HG03103 (cell line): ENCODE measurements around the gene ANGPTL7.

ENCODE experiments used
- ATAC-seq: cut with Tn5 transposase; IDR thresholded peaks from one replicate; pipeline ENCODE4 v1.9.1; 2021; ENCODE audit warnings: low read depth; ENCODE audit not compliant: unreplicated experiment

Gene ANGPTL7

DNA sequence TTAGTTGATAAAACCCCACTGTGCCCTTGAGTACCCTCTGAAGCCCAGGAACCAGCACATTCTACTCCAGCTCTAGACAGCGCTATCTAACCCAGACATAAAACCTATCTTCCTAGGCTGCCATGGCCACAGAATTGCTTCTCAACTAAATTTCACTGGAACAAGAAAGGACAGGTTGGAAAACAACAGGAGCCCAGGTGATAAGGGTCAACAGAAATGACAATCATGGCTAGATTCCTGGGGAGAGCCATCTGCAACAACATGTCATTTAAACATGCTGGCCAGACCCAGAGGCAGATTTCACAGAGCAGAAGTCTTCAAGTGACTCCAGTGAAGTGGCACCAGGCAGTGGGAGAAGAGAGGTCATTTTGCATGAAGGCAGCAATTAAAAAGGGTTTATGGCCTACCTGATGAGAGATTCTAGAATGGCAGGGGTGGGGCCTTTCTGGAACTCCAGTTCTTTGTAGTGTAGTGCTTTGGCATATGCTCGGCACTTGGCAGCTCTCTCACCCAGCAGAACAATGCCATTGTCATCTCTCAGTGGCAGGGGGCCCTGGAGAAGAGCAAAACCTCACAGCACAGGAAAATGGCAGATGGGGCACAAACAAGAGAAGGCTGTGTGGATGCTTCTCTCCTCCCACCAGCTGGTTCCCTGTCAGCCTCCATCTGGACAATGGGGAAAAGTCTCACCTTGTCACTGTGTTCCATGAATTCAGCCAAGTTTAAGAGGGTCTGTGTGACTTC lies 9.9 kb downstream of the ANGPTL7 start:
- no peak for ATAC-seq

DNA sequence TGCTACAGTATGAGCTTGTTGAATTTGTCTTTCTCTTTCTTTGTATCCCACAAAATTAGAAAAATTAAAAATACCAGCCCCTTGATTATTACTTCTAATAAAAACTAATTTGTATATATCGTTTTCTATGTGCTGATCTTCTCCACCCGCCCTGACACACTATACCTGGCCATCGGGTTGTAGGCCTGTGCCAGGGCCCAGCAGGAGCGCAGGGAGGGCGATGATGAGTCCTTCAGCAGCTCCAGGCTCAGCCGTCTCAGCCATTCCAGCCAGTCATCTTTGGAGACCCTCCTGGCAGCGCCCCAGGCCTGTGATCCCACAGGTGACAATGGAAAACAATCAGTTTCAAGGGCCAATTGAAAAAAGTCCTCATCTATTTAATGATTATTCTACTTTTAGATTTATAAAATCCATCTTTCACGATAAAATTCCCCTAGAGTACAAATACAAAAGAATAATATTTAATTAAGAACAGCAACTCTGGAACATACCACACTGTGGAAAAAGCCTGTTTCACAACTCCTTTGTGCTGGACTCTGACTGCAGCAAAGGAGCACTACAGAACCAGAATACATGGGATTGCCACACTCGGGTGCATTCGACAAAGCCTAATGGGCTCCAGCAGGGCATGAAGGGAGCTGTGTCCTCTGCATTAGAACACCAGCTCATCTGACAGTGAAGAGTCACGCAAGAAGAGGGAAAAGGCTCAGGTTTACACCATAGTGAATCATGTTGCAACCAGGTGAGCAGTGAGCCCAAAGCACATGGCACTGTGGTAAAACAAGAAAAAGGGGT lies 15.4 kb downstream of the ANGPTL7 start:
- no peak for ATAC-seq

DNA sequence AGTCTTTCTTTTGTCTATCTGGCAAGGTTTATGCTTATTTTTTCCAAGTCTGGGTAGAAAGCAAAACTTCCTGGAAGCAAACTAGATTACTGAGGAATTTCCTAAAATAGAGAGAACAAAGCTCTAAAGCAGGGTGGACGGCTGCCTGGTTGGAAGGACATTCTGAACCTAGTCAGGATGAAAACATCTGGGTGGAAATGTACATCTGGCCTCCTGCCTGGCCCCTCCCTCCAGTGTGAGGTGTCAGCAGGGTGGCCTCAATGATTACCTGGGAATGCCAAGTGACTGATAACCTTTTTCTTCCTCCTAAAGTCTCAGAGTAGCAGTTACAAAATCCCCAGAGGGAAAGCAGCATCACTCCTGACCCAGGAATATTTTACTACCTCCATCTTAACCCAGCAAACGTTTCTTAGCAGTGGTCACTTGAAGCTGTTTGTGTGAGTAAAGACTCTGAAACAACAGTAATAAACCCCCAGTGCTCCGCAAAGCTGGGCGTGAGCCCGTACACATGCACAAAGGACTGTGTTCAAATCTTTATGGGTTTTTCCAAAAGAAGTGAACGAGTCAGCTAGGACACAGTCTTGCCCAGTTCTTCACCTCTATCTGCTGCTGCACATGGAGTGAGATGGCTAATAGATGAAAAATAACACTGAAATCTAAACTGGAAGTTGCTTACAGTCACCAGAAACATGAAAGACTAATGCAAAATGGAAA lies 18.9 kb downstream of the ANGPTL7 start:
- no peak for ATAC-seq

DNA sequence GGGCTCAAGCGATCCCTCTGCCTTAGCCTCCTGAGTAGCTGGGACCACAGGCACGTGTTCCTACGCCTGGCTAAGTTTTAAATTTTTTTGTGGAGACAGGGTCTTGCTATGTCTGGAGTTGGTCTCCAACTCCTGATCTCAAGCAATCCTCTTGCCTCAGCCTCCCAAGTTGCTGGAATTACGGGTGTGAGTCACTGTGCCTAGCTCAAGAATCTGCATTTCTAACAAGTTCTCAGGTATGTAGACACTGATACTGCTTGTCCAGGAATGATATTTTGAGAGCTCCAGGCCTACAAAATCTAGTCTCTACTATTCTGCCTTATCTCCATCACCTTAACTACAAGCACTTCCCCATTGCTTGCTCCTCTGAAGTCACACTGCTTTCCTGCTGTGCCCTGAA lies 22.3 kb downstream of the ANGPTL7 start:
- no peak for ATAC-seq

DNA sequence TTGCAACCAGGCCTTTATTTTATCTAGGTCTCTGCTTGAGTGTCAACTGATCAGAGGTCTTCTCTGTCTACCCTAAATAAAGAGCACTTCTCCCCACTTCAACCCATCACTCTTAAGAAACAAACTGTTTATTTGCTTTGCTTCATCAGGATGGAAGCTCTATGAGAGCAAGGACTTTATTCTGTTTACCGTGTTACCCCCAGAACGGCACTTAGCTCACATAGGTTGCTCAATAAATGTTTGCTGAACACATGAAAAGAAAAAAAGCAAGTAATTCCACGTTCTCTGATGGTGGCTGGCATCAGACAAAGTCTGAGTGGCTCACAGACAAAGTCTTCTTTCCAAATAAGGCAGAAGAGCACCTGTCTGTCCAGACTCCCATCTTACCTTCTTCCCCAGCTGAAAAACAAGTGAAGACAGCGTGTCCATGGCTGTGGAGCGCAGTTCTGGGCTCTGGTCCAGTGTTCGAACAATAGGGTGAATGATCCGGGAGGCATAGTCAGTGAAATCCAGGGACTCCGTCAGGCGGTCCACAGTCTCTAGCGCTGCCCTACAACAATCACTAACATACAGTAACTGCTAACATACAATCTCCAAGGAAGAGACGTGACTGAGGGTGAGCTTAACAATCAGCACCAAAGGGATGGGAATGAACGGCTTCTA lies 22.9 kb downstream of the ANGPTL7 start:
- no peak for ATAC-seq

DNA sequence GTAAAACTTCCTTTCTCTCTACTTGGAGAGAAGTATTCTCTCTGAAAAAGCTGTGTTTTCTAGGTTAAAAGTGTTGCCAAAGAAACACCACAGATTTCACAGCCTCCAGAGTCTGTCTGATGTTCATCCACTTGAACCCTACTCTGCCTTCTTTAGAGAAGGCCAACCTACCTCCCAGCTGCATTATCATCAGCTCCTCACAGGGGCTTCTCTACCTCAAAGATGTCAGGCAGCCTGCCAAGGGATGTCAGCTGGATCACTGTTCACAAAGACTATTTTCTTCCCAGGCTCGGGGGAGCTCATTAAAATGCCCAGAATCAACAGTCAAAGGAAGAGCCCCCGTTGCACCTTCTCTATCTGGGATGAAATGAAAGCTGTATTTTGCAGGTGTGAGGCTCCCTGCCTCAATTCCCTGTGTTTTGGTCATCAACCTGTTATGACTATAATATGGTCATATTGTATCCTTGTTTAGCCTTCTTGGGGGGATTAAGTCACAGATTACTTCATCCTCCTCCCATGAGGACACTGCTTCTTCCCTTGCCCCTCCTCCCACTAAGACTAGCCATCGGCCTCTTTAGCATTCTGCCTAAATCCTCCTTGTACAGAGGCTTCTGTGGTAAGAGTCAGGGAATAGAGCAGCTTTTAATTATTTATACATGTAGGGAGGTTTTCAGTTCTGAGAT lies 25.7 kb downstream of the ANGPTL7 start:
- no peak for ATAC-seq

DNA sequence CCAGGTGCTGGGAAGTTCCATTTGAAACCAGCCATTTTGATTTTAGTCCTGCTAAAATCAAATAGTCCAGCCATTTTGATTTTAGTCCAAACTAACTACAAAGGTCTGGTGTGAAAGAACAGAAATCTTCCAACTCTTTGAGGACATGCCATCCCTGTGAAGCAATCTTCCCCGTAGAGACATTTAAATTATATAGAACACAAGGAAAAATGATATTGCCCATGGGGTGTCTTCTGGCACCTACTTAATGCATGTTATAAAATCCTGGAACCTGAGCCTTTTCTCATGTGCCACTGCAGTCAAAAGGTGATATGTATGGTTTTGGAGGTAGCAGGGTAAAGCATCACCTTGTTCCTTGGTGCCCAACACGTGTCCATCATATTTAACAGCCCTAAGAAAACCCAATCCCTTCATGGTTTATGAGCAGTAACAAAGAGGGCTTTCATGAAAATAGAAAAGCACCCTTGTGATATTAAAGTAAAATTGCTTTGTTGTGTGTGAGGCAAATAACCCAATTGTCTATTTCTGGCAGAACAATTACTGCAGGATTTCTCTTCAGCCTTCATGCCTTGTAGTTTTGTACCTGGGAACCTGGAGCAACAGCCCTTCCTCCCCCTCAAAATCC lies 26.3 kb downstream of the ANGPTL7 start:
- no peak for ATAC-seq

DNA sequence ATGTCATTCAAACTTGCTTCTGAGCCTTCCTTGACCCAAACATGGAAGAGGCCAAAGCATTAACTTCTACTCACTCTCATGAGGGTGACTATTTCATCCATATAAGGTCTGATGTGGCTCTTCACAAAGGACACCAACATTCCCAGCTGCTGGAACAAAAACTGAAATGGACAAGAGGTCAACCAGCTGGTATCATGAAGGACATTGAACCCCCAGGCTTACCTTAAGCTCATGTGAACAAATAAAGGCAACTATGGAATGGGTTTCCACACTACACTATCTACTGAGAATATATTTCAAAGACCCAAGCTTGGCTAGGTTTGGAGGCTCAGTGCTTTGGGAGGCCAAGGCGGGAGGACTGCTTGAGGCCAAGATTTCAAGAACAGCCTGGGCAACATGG lies 26.9 kb downstream of the ANGPTL7 start:
- ATAC-seq: no peak

DNA sequence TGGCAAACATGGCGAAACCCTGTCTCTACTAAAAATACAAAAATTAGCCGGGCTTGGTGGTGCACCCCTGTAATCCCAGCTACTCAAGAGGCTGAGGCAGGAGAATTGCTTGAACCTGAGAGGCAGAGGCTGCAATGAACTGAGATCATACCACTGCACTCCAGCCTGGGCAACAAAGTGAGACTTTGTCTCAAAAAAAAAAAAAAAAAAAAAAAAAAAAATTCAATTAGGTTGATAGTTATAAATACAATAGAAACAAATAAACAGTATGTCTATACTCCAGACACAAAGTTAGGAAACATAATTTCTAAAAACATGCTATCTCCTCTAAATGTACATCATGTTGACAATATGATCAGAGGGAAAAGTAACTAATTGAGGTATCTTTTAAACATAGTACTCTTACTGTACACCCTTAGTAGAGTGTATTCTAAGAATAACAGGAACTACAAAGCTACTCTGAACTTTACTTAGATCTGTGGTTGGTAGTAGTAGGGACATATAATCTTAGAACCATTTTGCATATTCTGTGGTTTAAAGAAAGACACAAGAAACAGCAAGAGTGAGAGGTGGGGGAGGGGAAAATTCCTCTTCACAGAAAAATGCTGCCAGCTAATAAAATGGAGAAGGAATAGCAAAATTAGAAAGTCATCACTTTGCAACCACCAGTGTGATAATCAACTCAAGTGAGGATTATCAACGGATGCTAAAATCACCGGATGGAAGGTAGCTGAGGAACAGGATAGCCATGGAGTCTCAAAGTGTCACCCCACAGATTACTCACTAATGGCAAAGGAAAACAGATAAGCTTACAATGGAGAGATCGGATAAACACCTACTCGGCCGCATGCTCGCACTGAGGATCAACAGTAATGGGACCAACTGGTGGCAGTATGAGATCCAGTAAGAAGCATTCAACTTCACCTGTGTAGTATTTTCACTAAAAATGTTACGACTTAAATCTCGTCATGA lies 38.2 kb downstream of the ANGPTL7 start:
- no peak for ATAC-seq

DNA sequence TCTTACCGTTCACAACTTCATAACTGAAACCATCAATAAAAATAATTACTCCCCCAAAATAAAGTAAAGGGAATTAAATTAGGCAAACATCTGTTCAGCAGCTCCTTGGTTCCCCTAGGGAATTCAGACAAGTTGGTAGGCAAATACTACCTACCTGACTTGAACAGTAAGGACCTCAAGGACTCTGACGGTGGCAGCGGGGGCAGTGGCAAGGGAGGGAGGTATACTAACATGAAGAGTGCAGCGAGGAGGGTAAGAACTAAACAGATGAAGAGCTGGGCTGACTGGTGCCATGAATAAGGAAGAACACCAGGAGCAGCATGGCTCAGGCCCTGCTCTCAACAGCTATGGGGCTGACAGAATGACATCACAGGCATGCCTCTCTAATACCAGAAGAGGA lies 40.0 kb downstream of the ANGPTL7 start:
- no peak for ATAC-seq

DNA sequence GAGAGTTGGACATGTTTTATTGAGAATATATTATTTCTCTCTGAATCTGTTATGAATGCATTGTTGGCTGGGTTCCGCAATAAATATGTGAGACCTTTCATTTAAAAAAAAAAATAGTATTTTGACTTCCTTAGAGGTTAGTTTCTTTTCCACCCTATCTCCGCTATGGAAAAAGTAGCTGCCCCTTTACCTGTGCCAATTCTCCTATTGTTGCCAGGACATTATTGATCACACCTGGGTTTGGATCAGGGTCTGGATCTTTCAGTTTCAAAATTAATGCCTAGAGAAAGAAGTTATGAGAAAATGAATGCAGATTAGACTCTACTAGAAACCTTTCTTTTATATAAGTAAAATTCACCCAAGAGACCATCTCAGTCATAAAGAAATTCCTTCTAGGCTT lies 44.1 kb downstream of the ANGPTL7 start:
- ATAC-seq: no peak

DNA sequence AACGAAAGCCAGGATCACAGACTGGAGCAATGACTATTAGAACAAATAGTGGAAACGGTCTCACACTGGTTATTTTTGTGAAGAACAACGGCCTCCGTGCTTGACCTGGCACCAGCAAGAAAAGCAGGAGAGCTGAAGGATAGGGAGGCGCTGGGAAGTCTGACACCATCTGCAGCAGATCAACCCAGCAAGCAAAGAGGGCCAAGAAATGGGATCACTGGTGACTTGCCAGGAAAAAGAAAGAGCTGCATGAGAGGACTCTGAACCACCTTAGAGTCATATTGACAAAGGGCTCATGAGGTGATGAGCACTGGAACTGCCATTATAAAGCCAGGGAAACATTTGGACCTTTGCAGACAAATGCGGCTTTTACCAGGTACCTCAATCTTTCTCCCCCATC lies 48.2 kb downstream of the ANGPTL7 start:
- ATAC-seq: no peak

DNA sequence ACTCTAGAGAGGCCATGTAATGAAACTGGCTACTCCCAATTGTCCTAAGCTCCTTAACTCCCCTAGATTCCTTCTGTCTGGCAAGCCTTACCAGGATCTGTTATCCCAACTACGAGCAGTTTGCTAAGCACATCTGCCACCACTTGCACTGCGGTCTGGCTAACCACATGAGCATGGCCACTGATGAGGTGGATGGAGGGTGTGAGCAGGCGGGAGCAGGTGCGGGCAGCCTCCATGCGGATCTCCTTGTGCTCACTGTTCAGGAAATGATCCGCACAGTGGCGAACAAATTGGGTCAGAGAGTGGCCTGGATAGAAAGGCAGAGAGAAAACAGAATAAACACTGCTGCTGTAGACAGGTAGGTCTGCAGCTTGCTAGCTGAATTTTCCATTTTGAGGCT lies 49.2 kb downstream of the ANGPTL7 start:
- ATAC-seq: no peak

DNA sequence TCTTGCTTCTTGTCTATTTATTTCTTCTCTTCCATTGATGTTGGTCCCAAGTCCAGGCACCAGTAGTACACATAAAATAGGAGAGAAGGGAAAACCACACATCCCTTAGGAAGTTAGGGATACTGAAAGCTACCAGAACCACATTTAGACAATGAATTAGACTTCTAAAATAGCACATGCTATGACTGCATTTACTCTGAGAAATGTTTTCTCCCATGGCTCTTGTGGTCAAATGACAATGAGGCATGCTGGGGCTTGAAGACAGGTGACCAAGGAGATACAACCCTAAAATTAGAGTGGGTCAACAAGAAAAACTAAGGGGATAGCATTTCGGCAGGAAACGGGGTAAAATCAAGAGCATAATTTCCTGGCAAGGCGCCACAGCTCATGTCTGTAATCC lies 56.1 kb downstream of the ANGPTL7 start:
- ATAC-seq: no peak
